AG09319 (cell line): ENCODE measurements around the gene ADGRG1.

ENCODE experiments used
- DNase-seq: peaks from one replicate; pipeline ENCODE4 v3.0.0-alpha.2; 2010; ENCODE audit warnings: low read depth; ENCODE audit errors: extremely low read depth
- TF ChIP-seq, protein P1 (sequence below): IDR thresholded peaks from 2 replicates; pipeline ENCODE4 v1.5.1; 2011; ENCODE audit warnings: low read depth, mild to moderate bottlenecking, inconsistent platforms, low read length, moderate library complexity

The ADGRG1 gene

DNA sequence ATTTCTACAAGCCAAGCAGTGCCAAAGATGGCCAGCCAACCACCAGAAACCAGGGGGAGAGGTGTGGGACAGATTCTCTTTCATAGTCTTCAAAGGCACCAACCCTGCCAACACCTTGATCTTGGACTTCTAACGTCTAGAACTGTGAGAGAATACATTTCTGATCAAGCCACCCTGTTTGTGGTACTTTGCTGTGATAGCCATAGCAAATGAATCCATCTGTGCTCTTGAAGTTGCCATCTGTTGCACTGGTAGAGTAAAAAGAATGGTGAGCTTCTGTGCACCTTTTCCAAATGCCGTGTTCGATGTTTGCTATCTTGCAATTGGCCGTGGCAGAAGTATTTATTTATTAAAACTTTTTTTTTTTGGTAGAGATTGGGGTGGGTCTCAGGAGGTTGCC, 16.7 kb upstream of the ADGRG1 start:
- TF ChIP-seq, protein P1, sequence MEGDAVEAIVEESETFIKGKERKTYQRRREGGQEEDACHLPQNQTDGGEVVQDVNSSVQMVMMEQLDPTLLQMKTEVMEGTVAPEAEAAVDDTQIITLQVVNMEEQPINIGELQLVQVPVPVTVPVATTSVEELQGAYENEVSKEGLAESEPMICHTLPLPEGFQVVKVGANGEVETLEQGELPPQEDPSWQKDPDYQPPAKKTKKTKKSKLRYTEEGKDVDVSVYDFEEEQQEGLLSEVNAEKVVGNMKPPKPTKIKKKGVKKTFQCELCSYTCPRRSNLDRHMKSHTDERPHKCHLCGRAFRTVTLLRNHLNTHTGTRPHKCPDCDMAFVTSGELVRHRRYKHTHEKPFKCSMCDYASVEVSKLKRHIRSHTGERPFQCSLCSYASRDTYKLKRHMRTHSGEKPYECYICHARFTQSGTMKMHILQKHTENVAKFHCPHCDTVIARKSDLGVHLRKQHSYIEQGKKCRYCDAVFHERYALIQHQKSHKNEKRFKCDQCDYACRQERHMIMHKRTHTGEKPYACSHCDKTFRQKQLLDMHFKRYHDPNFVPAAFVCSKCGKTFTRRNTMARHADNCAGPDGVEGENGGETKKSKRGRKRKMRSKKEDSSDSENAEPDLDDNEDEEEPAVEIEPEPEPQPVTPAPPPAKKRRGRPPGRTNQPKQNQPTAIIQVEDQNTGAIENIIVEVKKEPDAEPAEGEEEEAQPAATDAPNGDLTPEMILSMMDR: no peak
- no peak for DNase-seq

DNA sequence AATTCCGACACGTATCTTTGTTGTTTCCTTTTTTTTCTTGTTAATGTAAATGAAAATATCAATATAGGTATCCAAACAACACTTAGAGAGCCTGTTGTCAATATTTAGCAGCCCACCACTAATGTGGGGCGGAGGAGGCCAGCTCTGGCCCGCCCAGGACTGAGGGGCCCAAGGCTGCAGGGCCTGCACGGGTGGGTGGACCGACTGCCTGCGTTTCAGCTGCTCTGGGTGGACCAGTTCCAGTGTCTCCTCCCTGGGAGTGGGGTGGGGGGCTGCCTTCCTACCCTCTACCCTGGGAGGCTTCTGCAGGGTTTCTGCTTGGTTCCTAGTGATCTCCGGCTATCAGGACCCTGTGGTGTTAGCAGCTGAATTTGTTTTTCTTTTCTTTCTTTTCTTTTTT, 15.9 kb upstream of the ADGRG1 start:
- DNase-seq: no peak
- TF ChIP-seq, protein P1: no peak

DNA sequence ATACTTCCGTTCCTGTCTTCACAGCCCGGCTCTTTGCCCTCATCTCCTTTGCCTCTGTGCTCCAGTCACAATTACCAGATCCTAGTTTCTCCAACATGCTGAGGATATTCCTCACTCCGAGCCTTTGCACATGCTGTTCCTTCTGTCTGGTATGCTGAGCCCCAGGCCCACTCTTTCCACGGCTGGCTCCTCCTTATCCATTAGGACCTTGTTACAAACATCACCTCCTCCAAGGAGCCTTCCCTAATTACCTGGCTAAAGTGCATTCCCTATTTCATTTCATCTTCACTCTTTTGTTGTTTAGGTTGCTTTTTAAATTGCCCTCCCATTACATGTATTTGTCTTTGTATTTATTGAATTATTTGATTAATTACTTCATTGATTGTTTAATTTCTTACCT, 14.9 kb upstream of the ADGRG1 start:
- no peak for DNase-seq
- TF ChIP-seq, protein P1: no peak

DNA sequence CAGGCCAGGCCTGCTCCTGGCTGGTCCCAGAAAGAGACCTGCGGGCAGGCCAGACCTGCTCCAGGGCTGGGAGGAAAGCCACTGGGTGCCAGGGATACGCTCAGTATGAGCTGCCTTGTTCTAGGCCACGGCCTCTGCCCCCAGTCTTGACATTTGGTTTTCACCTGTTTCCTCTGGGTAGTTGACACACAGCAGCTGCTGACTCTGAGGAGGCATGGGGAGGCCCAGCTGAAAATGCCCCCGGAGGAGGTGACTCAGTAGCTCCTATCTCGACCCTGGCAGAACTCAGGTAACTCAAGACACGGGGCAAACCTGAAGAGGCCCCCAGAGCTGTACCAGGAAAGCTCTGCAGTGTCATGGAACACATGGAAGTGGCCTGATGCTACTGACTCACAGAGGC, 13.9 kb upstream of the ADGRG1 start:
- TF ChIP-seq, protein P1: no peak
- no peak for DNase-seq

DNA sequence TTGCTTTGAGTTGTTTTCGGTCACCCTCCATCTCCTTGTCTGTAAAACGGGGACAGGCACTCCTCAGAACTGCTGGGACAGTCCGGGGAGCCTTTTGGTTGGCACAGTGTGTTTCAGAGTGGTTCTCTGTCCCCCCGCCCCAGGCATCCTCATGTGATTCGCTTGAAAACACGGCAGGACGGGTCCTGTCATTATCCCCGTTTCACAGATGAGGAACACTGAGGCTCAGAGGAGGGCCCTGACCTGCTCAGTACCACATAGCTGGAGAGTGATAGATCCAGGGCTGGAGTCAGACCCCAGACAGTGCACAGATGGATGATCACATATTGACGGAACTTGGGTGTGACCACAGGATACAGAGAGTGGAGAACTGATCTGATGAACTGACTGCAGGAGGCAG, 13.5 kb upstream of the ADGRG1 start:
- DNase-seq: no peak
- TF ChIP-seq, protein P1: no peak

DNA sequence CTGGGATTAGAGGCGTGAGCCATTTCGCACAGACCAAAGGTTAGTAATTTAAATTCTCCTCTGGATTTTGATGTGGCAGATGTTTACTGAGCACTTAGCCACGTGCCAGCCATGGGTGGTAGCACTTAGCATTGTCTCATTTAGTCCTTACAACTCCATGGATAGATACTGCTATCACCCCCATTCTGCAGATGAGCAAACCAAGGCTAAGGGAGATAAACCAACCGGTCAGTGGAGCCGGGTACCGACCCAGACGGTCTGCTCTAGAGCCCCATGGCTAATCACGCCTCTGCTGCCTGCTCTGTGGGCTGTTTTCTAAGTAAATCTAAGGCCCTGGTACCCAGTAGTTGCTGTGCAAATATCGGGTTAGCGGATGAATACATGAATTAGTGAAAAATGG, 12.6 kb upstream of the ADGRG1 start:
- TF ChIP-seq, protein P1: no peak
- no peak for DNase-seq

DNA sequence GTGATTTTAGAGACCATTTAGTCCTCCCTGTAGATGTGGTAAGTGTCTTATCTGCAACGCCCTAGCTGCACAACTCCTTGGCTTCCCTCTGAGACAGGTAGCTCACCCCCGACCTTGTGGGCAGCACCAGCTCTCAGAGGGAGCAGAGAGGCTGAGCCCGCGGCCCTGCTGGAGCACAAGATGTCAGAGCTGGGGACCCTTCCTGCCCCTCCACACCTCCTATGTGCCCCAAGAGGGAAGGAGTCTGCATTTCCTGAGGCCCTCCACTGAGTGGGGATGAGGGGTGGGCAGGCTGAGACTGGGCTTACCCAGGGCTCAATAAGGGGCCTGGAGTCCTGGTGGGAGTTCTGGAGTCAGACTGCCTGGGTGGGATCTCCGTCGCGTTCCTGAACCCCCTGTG, 12.2 kb upstream of the ADGRG1 start:
- DNase-seq: no peak
- TF ChIP-seq, protein P1: no peak
